ENCODE measurements around the gene SLC45A2.

DNA sequence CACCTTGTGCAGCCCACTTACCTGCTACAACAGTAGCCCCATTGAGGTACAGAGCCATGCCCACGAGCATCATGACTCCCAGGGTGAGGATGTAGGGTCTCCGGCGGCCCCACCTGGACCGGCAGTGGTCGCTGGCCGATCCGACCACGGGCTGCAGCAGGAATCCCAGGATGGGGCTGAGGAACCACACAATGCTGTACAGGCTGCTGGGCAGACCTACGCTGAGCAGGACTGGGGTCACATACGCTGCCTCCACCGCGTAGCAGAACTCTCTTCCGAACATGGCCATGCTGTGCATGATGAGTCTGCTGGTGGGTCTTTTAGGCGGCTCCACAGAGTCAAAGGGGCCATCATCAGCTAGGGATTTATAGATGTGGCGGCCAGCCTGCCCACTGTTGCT is 315 bp downstream of the SLC45A2 start:
- TF ChIP-seq, protein P1, sequence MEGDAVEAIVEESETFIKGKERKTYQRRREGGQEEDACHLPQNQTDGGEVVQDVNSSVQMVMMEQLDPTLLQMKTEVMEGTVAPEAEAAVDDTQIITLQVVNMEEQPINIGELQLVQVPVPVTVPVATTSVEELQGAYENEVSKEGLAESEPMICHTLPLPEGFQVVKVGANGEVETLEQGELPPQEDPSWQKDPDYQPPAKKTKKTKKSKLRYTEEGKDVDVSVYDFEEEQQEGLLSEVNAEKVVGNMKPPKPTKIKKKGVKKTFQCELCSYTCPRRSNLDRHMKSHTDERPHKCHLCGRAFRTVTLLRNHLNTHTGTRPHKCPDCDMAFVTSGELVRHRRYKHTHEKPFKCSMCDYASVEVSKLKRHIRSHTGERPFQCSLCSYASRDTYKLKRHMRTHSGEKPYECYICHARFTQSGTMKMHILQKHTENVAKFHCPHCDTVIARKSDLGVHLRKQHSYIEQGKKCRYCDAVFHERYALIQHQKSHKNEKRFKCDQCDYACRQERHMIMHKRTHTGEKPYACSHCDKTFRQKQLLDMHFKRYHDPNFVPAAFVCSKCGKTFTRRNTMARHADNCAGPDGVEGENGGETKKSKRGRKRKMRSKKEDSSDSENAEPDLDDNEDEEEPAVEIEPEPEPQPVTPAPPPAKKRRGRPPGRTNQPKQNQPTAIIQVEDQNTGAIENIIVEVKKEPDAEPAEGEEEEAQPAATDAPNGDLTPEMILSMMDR (IDR thresholded peaks at IDR 0.05): no peak
- TF ChIP-seq, protein P2, sequence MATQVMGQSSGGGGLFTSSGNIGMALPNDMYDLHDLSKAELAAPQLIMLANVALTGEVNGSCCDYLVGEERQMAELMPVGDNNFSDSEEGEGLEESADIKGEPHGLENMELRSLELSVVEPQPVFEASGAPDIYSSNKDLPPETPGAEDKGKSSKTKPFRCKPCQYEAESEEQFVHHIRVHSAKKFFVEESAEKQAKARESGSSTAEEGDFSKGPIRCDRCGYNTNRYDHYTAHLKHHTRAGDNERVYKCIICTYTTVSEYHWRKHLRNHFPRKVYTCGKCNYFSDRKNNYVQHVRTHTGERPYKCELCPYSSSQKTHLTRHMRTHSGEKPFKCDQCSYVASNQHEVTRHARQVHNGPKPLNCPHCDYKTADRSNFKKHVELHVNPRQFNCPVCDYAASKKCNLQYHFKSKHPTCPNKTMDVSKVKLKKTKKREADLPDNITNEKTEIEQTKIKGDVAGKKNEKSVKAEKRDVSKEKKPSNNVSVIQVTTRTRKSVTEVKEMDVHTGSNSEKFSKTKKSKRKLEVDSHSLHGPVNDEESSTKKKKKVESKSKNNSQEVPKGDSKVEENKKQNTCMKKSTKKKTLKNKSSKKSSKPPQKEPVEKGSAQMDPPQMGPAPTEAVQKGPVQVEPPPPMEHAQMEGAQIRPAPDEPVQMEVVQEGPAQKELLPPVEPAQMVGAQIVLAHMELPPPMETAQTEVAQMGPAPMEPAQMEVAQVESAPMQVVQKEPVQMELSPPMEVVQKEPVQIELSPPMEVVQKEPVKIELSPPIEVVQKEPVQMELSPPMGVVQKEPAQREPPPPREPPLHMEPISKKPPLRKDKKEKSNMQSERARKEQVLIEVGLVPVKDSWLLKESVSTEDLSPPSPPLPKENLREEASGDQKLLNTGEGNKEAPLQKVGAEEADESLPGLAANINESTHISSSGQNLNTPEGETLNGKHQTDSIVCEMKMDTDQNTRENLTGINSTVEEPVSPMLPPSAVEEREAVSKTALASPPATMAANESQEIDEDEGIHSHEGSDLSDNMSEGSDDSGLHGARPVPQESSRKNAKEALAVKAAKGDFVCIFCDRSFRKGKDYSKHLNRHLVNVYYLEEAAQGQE (IDR thresholded peaks at IDR 0.05; ENCODE audit: insufficient read depth in 1 of 2, low read depth in 2 of 2, low read length in 1 of 2): no peak
- no peak for TF ChIP-seq POLR2AphosphoS5 (IDR thresholded peaks at IDR 0.05; ENCODE audit: low read depth, low read length)

Data from Panc1 (cell line).